Measurements from ENCODE around the gene FAM83G.
"Not testable (repeated sequence)": the region's sequence is repeated elsewhere in the genome, so short reads cannot be mapped to it uniquely, and the experiment has no call there.

- not testable (repeated sequence) for TF ChIP-seq ZNF70 (CRISPR knock-in tag; IDR thresholded peaks at IDR 0.05); ZNF8 (CRISPR knock-in tag; IDR thresholded peaks at IDR 0.05); ZFP3 (CRISPR knock-in tag; IDR thresholded peaks at IDR 0.05); CSDC2 (CRISPR knock-in tag; IDR thresholded peaks at IDR 0.05); ESRRG (CRISPR knock-in tag; IDR thresholded peaks at IDR 0.05); TCF4 (CRISPR knock-in tag; IDR thresholded peaks at IDR 0.05; ENCODE audit: borderline replicate concordance)
- TF ChIP-seq, protein P1, sequence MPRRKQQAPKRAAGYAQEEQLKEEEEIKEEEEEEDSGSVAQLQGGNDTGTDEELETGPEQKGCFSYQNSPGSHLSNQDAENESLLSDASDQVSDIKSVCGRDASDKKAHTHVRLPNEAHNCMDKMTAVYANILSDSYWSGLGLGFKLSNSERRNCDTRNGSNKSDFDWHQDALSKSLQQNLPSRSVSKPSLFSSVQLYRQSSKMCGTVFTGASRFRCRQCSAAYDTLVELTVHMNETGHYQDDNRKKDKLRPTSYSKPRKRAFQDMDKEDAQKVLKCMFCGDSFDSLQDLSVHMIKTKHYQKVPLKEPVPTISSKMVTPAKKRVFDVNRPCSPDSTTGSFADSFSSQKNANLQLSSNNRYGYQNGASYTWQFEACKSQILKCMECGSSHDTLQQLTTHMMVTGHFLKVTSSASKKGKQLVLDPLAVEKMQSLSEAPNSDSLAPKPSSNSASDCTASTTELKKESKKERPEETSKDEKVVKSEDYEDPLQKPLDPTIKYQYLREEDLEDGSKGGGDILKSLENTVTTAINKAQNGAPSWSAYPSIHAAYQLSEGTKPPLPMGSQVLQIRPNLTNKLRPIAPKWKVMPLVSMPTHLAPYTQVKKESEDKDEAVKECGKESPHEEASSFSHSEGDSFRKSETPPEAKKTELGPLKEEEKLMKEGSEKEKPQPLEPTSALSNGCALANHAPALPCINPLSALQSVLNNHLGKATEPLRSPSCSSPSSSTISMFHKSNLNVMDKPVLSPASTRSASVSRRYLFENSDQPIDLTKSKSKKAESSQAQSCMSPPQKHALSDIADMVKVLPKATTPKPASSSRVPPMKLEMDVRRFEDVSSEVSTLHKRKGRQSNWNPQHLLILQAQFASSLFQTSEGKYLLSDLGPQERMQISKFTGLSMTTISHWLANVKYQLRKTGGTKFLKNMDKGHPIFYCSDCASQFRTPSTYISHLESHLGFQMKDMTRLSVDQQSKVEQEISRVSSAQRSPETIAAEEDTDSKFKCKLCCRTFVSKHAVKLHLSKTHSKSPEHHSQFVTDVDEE (CRISPR knock-in tag; IDR thresholded peaks at IDR 0.05): not testable (repeated sequence)
These were observed 24.1 kb upstream of the FAM83G start for GRCh38 chr17:19028671-19029070.

All from SK-N-SH treated with all-trans-retinoic acid at 6 μM for 48 hours (cell line).